Measurements from ENCODE around the gene CHAF1B. TPM values are rescaled to one million over a fixed set of nuclear protein-coding genes. Genes with fewer than 3 reads are reported as not detected.
A peak's percentile ranks its signal among the peaks of the same experiment; 100 is the strongest.
"Not testable (repeated sequence)": the region's sequence is repeated elsewhere in the genome, so short reads cannot be mapped to it uniquely, and the experiment has no call there.

The CHAF1B gene
- 1 to 10 TPM in 1 of 4 donors, under 1 TPM in 3; 0.37 to 2.0 (median 0.73) TPM for total RNA-seq

DNA sequence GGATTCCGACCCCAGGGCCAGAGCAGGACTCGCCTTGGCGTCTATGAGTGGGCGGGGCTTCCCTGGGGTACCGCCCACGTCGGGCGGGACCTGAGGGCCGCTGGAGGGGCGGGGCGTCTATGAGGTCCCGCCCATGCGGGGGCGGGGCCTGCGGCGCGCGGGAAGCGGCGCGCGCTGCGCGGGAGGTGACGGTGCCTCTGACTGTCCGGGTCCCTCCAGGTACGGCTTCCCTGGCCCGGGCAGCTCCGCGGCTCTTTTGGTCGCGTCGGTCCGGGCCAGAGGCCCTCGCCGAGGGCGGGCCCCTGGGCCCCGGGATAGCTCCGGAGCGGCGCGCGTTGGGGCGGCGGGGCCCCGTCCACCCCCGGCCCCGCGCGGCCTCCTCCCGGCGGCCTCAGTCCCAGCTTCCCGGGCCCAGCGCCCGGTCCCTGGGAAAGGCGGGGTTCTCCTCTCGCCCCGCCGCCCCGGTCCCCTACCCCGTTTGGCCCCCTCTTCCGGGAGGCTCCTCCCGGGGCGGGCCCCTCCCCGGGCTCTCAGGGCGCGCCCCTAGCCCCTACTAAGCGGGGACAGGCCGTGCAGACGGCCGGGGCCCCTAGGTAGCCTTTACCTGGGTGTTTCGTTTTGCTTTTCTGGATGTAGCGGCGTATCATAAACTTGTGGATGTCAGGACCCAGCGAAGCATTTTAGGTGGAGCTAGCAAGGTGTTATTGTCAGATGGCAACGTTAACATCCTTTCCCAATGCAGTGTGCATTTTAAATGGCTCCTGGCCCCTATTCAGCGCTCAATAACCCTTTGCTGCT lies at the start of gene CHAF1B:
CHAF1B (plus strand) TSS at position 160 of the 798 bp plus-strand sequence. CDS start 745 bp downstream, outside the sequence.
- Histone ChIP-seq H3K4me1 (peaks cover 0 to 11% (median 9%) of the 10 kb centered on the region in 4 donors), H3K4me3 (peak within 1 kb of the TSS; percentile 57 to 76 (median 70)), H3K36me3 (no peaks in the 10 kb centered on the region), H3K27me3 (no peaks in the 10 kb centered on the region), H3K9me3 (no peaks in the 10 kb centered on the region), H3K27ac (peak within 1 kb of the TSS; percentile 49 to 70 (median 57))
- intact Hi-C loops (cut with DNase I; ENCODE audit: low total_unique reads): no loop called here
- WGBS, 2 donors (ENCODE audit: low coverage in 1 of 2): 1% methylated on average over 70 of the region's 77 CpGs; no CpG with 5 or more reads in 1 of the 2 donors
- in situ Hi-C loops (cut with MboI; ENCODE audit: low pct_ligation_motif_present in 1 of 4, low pct_unique_long_range_greater_than_20kb in 1 of 4, low sequenced_read_pairs in 3 of 4): no loop called here
- peak; percentile 81 for DNase-seq
- TF ChIP-seq POLR2AphosphoS5 (IDR thresholded peaks at IDR 0.05) (peak in 1 of 3 donors; percentile 46), POLR2A (IDR thresholded peaks at IDR 0.05) (peak; percentile 24), EP300 (IDR thresholded peaks at IDR 0.05; ENCODE audit: low read depth) (no peak)
- TF ChIP-seq, protein P1, sequence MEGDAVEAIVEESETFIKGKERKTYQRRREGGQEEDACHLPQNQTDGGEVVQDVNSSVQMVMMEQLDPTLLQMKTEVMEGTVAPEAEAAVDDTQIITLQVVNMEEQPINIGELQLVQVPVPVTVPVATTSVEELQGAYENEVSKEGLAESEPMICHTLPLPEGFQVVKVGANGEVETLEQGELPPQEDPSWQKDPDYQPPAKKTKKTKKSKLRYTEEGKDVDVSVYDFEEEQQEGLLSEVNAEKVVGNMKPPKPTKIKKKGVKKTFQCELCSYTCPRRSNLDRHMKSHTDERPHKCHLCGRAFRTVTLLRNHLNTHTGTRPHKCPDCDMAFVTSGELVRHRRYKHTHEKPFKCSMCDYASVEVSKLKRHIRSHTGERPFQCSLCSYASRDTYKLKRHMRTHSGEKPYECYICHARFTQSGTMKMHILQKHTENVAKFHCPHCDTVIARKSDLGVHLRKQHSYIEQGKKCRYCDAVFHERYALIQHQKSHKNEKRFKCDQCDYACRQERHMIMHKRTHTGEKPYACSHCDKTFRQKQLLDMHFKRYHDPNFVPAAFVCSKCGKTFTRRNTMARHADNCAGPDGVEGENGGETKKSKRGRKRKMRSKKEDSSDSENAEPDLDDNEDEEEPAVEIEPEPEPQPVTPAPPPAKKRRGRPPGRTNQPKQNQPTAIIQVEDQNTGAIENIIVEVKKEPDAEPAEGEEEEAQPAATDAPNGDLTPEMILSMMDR (IDR thresholded peaks at IDR 0.05): no peak

DNA sequence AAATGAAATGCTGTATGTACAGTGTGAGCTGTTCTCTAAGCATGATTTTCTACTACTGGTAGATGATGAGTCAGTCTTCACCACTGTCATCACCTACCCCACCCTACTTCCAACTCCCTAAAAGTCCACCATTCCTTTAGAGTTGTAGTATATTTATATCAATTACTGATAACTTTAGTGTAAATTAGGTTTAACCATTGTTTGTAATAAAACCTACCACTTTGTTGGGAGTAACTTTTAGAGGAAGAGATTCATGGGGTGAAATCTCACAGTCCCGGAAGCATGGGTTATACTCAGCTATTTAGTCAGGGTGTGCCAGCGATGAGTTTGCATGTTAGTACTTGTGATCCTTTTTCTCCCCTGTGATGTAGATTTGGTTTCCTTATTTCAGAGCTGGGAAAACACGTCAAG lies 48.1 kb upstream of the CHAF1B start:
- WGBS, 2 donors (ENCODE audit: low coverage in 1 of 2): 90 to 94% methylated on average over 3 of the region's 3 CpGs
- DNase-seq: no peak
- TF ChIP-seq POLR2A (IDR thresholded peaks at IDR 0.05): no peak
- TF ChIP-seq, protein P1 (IDR thresholded peaks at IDR 0.05): no peak
- in situ Hi-C loops (cut with MboI; ENCODE audit: low pct_ligation_motif_present in 1 of 4, low pct_unique_long_range_greater_than_20kb in 1 of 4, low sequenced_read_pairs in 3 of 4): loop anchor here in 3 of 4 donors (10.0 to 25.0 kb wide), 2 partner anchors 192 to 200 kb away; partner anchors contain the start of gene CBR3 (in 2 of the 3)
- intact Hi-C loops (cut with DNase I; ENCODE audit: low total_unique reads): no loop called here
- H3K4me1 ChIP-seq: peaks cover 0 to 13% (median 3%) of the 10 kb centered on the region in 4 donors
- no peak overlapping the region for H3K27ac ChIP-seq
- H3K4me3 ChIP-seq: no peak overlapping the region
- H3K36me3 ChIP-seq: peaks cover 0 to 62% (median 24%) of the 10 kb centered on the region in 4 donors
- no peaks in the 10 kb centered on the region for H3K27me3 ChIP-seq
- no peaks in the 10 kb centered on the region for H3K9me3 ChIP-seq

DNA sequence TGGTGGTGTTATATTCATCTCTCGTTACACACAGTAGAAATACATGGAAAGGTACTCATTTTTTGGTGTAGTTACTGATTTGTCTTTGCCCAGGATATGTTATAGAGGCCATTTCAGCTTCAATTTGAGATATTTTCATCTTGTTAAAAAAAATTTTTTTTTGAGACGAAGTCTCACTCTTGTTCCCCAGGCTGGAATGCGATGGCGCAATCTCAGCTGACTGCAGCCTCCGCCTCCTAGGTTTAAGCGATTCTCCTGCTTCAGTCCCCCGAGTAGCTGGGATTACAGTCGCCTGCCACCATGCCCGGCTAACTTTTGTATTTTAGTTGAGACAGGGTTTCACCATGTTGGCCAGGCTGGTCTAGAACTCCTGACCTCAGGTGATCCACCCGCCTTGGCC lies 46.2 kb upstream of the CHAF1B start:
- no peak for DNase-seq
- in situ Hi-C loops (cut with MboI; ENCODE audit: low pct_ligation_motif_present in 1 of 4, low pct_unique_long_range_greater_than_20kb in 1 of 4, low sequenced_read_pairs in 3 of 4): loop anchor here in 3 of 4 donors (10.0 to 25.0 kb wide), 2 partner anchors 194 to 202 kb away; partner anchors contain the start of gene CBR3 (in 2 of the 3)
- H3K36me3 ChIP-seq: peaks cover 0 to 77% (median 33%) of the 10 kb centered on the region in 4 donors
- no peaks in the 10 kb centered on the region for H3K9me3 ChIP-seq
- H3K4me1 ChIP-seq: no peaks in the 10 kb centered on the region
- H3K27me3 ChIP-seq: no peaks in the 10 kb centered on the region
- 90 to 97% methylated on average over 2 to 10 of the region's 10 CpGs for WGBS, 2 donors (ENCODE audit: low coverage in 1 of 2)
- no peak overlapping the region for H3K4me3 ChIP-seq
- intact Hi-C loops (cut with DNase I; ENCODE audit: low total_unique reads): no loop called here
- H3K27ac ChIP-seq: no peak overlapping the region
- TF ChIP-seq, protein P1 (IDR thresholded peaks at IDR 0.05): no peak
- TF ChIP-seq POLR2AphosphoS5 (IDR thresholded peaks at IDR 0.05) (no peak), EP300 (IDR thresholded peaks at IDR 0.05; ENCODE audit: low read depth) (no peak), POLR2A (IDR thresholded peaks at IDR 0.05) (no peak)

DNA sequence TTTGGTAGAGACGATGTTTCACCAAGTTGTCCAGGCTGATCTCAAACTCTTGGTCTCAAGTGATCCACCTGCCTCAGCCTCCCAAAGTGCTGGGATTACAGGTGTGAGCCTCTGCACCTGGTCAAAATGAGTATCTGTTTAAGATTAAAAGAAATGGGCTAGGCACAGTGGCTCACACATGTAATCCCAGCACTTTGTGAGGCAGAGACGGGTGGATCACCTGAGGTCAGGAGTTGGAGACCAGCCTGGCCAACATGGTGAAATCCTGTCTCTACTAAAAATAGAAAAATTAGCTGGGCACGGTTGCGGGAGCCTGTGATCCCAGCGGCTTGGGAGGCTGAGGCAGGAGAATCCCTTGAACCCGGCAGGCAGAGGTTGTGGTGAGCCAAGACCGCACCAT lies 42.6 kb upstream of the CHAF1B start:
- in situ Hi-C loops (cut with MboI; ENCODE audit: low pct_ligation_motif_present in 1 of 4, low pct_unique_long_range_greater_than_20kb in 1 of 4, low sequenced_read_pairs in 3 of 4): loop anchor here in 2 of 4 donors (25.0 kb wide), 1 partner anchor 205 kb away; the partner anchor contains the start of gene CBR3 (in 2 of the 2)
- not testable (repeated sequence) for DNase-seq

More for the DNA sequence above, 42.6 kb upstream of the CHAF1B start:
- intact Hi-C loops (cut with DNase I; ENCODE audit: low total_unique reads); H3K27ac ChIP-seq; H3K9me3 ChIP-seq; H3K4me3 ChIP-seq; H3K4me1 ChIP-seq; H3K27me3 ChIP-seq: not testable (repeated sequence)
- WGBS, 2 donors (ENCODE audit: low coverage in 1 of 2): 93 to 96% methylated on average over 6 to 7 of the region's 7 CpGs
- peaks cover 0 to 93% (median 39%) of the 10 kb centered on the region in 4 donors for H3K36me3 ChIP-seq

Measured in transverse colon (tissue), 4 donors.